RWPE1 (cell line): ENCODE data around the gene EHD4.
A peak's percentile ranks its signal among the peaks of the same experiment; 100 is the strongest.

Source experiments
- CTCF ChIA-PET: fragments of 350-600 bp; sonication (Branson Sonifier 250); formaldehyde crosslinking; extraction: SDS; loops from one replicate; lab custom pipeline; 2021; lab: Yijun Ruan, JAX
- POLR2A ChIA-PET: fragments of 400-600 bp; formaldehyde crosslinking; extraction: SDS; loops from one replicate; lab custom pipeline; 2020; ENCODE audit warnings: antibody characterized with exemption; ENCODE audit not compliant: low non-redundant PET; lab: Yijun Ruan, JAX
- DNase-seq: peaks from one replicate; pipeline ENCODE4 v3.0.0; 2012; ENCODE audit warnings: low spot score
- H3K27ac ChIP-seq: fragments of 450-650 bp; 2 replicates; pipeline ENCODE4 v1.5.1; 2017
- TF ChIP-seq, protein P1 (sequence below): fragments of 450-650 bp; conservative IDR thresholded peaks from 2 replicates; pipeline ENCODE4 v1.5.1; 2017; ENCODE audit warnings: low read depth, mild to moderate bottlenecking

EHD4 gene

GRCh38 chr15:41904541-41905005 is 67.8 kb downstream of the EHD4 start:
- TF ChIP-seq, protein P1, sequence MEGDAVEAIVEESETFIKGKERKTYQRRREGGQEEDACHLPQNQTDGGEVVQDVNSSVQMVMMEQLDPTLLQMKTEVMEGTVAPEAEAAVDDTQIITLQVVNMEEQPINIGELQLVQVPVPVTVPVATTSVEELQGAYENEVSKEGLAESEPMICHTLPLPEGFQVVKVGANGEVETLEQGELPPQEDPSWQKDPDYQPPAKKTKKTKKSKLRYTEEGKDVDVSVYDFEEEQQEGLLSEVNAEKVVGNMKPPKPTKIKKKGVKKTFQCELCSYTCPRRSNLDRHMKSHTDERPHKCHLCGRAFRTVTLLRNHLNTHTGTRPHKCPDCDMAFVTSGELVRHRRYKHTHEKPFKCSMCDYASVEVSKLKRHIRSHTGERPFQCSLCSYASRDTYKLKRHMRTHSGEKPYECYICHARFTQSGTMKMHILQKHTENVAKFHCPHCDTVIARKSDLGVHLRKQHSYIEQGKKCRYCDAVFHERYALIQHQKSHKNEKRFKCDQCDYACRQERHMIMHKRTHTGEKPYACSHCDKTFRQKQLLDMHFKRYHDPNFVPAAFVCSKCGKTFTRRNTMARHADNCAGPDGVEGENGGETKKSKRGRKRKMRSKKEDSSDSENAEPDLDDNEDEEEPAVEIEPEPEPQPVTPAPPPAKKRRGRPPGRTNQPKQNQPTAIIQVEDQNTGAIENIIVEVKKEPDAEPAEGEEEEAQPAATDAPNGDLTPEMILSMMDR = peak; percentile 95
- ChIA-PET POLR2A (interaction anchor here (0.7 kb wide), 1 partner anchor 130 kb away, joined by 3 read pairs; the partner anchor contains the start of gene MAPKBP1), CTCF (interaction anchor here (0.6 to 3.5 kb wide), 13 partner anchors 9 to 398 kb away, joined by 3 to 11 read pairs (median 4); partner anchors contain the start of genes EHD4 and MAPKBP1)
- DNase-seq = peak; percentile 85
- peak overlapping the region; percentile 39 for H3K27ac ChIP-seq

DNA sequence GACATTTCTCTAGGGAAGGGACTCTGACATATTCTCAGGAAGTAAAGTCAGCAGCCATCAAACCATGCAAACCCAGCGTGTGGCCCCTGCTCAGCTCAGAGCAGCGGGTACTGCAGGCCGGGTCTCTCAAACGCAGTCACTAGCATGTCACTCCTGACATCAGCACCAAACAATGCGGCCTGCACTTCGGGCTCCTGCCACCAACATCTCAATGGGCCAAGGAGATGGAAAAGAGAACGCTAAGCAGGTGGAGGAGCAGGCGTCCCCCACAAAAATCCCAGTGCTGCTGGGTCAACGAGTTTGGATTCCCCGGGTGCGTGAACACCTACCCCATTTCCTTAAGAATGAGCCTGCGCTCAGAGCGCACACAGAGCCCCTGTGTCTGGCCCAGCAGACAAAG is 68.6 kb downstream of the EHD4 start:
- CTCF ChIA-PET = interaction anchor here (1.0 to 3.5 kb wide), 2 partner anchors 9 to 58 kb away, joined by 3 to 11 read pairs; no protein-coding TSS in a partner anchor
- no peak for DNase-seq
- POLR2A ChIA-PET = no interaction called here
- H3K27ac ChIP-seq = peak overlapping the region; percentile 39
- TF ChIP-seq, protein P1 = no peak

DNA sequence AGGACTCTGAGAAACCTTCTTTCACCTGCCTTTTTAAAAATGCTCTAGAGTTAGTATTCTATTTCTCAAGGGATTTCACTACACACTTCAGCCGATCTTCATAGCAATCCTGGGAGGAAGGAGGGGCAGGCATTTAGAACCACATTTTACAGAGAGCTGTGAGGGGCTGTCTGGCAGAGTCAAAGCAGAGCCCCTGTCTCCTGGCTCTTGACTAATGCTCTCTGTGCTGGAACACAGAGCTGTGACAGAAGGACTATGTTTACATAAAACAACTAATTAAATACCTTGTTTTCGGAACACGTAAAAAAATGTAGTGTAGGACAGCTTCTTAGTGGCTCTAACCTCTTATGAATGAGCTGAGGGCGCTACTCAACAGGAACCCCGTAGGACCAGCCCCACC is 70.9 kb downstream of the EHD4 start:
- no peak overlapping the region for H3K27ac ChIP-seq
- TF ChIP-seq, protein P1 = no peak
- ChIA-PET POLR2A (no interaction called here), CTCF (interaction anchor here (1.2 kb wide), 1 partner anchor 88 kb away, joined by 3 read pairs; no protein-coding TSS in a partner anchor)
- no peak for DNase-seq

DNA sequence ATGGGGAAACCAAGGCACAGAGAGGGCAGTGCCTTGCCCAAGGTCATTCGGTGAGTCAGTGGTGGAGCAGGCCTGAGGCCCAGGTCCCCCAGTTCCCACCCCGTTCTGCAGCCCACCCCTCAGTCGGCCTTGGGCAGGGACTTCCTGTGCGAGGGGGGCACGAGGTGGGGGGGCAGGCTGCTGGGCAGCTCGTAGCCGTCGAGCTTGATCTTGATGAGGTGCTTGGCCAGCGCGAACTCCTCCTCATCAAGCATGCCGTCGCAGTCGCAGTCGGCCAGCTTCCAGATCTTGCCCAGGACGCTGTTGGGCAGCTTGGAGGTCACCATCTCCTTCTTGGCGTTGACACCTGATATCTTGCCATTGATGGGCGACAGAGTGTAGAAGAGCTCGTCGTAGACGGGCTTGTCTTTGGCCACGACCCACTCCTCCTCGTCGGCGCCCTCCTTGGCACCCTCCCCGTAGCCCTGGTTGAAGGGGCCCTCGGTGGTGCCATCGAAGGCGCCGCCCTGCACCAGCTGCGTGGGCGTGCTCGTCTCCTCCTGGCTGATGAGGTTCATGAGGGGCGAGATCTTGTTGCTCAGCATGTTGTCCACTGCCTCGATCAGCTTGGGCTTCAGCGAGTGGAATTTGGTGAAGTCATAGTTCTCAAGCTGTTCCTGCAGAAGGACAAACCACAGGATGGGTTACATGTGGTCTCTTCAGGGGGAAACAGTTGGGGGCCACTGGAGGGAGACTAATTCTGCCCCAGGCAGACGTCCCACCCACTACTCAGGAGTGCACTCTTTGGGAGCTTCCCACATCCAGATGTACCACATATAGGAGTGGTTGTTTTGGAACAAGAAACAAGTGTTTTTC is 71.6 kb downstream of the EHD4 start:
- ChIA-PET CTCF (interaction anchor here (0.5 to 1.2 kb wide), 2 partner anchors 89 to 127 kb away, joined by 3 read pairs; partner anchors contain the start of gene MAPKBP1), POLR2A (no interaction called here)
- no peak for DNase-seq
- TF ChIP-seq, protein P1 = no peak
- H3K27ac ChIP-seq = peak overlapping the region; percentile 38

DNA sequence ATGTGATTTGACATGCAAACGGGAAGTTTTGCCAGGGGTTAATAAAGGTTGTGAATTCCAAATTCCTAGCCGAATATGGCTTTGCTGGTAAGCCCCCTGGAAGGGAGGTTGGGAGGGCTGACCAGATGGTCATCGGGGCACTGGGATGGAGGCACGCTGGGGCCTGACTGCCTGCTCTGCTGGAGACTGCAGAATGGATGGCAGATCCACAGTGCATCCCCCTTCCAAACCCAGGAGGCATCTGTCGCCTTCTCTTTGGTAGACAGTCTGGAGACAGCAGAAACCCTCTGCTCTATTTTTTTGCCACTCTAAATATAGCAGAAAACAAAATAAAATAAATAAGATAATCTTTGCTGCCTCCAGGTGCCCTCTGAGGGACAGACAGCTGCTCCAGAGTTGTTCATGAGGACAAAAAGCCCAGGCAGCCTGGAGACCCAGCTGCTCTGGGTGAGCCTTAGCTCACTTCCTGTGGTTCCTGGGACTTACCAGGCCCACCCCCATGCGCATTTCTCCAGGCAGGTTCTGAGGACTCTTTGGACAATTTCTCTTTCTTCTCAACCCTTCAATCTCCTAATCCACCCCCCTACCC is 72.4 kb downstream of the EHD4 start:
- no peak for DNase-seq
- TF ChIP-seq, protein P1 = no peak
- CTCF ChIA-PET = interaction anchor here (0.5 kb wide), 1 partner anchor 126 kb away, joined by 3 read pairs; the partner anchor contains the start of gene MAPKBP1
- peak overlapping the region; percentile 38 for H3K27ac ChIP-seq
- POLR2A ChIA-PET = no interaction called here

DNA sequence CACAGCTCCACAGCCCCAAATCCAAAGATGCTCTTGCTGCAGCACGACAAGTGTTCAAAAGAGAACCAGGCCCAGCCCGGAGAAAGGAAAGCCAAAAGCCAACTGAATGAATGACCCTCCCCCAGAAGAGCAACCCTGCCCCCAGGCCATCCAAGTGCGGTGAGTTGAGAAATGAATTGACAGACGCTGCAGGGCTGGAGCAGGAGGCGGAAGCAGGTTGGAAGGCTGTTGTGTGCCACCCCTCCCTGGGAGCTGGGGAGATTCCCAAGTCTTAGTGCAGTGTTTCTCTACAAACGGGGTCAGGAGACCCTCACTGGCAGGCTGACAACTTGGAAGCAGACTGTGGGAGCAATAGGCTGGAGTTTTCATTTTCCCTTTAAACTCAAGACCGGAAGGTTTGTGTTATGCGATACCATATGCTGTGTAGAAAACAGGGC is 75.0 kb downstream of the EHD4 start:
- ChIA-PET POLR2A (no interaction called here), CTCF (interaction anchor here (0.5 kb wide), 1 partner anchor 479 kb away, joined by 4 read pairs; no protein-coding TSS in a partner anchor)
- H3K27ac ChIP-seq = peak overlapping the region; percentile 97
- TF ChIP-seq, protein P1 = no peak
- DNase-seq = no peak
